ENCODE measurements around the gene MOB3A. TPM values are rescaled to one million over a fixed set of nuclear protein-coding genes. Genes with fewer than 3 reads are reported as not detected.

MOB3A gene
- total RNA-seq, 1 donor from 2014 or later = 45.5 TPM

- Mint-ChIP-seq H3K9me3 (ENCODE audit: low read depth) (no peaks in the 10 kb centered on the region), H3K27ac (ENCODE audit: unreplicated experiment) (no peak overlapping the region), H3K27me3 (ENCODE audit: low read depth) (no peaks in the 10 kb centered on the region), H3K4me1 (ENCODE audit: low read depth) (peaks cover 34% of the 10 kb centered on the region), H3K36me3 (ENCODE audit: low read depth) (peaks cover 3% of the 10 kb centered on the region), H3K4me3 (ENCODE audit: unreplicated experiment) (no peak overlapping the region)
- no peak for TF ChIP-seq CTCF (IDR thresholded peaks at IDR 0.05)
- peak; percentile 86 for DNase-seq (ENCODE audit: low spot score)
Observed at GRCh38 chr19:2046046-2046907, 49.8 kb downstream of the MOB3A start.

- Mint-ChIP-seq H3K4me3 (ENCODE audit: unreplicated experiment) (no peak overlapping the region), H3K27me3 (ENCODE audit: low read depth) (no peaks in the 10 kb centered on the region), H3K4me1 (ENCODE audit: low read depth) (peaks cover 34% of the 10 kb centered on the region), H3K9me3 (ENCODE audit: low read depth) (no peaks in the 10 kb centered on the region), H3K27ac (ENCODE audit: unreplicated experiment) (no peak overlapping the region), H3K36me3 (ENCODE audit: low read depth) (peaks cover 5% of the 10 kb centered on the region)
- TF ChIP-seq CTCF (IDR thresholded peaks at IDR 0.05) = no peak
- DNase-seq (ENCODE audit: low spot score) = peak; percentile 88
Observed at GRCh38 chr19:2045501-2046045, 50.6 kb downstream of the MOB3A start.

DNA sequence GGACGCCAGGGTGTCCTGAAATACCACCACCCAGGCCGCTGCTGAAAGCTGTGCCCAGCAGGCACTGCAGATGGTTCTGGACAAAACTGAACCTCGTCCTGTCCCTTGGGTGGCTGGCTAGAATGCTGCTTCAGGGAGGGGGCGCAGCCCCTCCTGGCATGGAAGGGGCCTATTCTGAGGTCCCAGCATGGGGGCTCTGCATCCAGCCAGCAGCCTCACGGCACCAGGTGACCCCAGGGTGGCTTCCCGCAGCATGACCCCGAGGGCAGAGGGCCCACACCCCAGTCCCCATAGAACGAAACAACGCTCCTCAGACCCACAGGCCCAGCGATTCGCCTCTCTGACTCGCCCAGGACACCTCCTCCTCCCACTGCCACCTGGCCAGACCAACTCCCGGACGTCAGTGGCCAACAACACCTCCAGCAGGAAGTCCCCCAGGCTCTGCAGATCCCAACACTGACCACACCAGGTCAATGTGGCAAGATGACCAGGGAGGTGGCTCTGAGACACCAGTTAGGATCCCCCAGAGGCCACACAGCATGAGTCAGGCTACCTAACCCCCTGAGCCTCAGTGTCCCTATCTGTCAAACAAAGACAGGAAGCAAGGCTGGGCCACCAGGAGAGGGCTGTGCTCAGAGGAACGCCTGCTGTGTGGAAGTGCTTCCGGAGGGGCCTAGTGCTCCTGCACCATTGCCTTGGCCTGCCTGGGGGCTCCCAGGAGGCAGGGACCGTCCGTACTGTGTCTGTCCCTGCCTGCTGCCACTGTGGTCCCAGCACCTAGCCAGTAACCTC lies 51.2 kb downstream of the MOB3A start:
- H3K4me3 Mint-ChIP-seq (ENCODE audit: unreplicated experiment) = no peak overlapping the region
- H3K36me3 Mint-ChIP-seq (ENCODE audit: low read depth) = peaks cover 6% of the 10 kb centered on the region
- no peak for TF ChIP-seq CTCF (IDR thresholded peaks at IDR 0.05)
- peaks cover 33% of the 10 kb centered on the region for H3K4me1 Mint-ChIP-seq (ENCODE audit: low read depth)
- H3K27ac Mint-ChIP-seq (ENCODE audit: unreplicated experiment) = no peak overlapping the region
- no peak for DNase-seq (ENCODE audit: low spot score)
- H3K27me3 Mint-ChIP-seq (ENCODE audit: low read depth) = no peaks in the 10 kb centered on the region
- no peaks in the 10 kb centered on the region for H3K9me3 Mint-ChIP-seq (ENCODE audit: low read depth)

GRCh38 chr19:2043961-2044708 lies 52.0 kb downstream of the MOB3A start:
- Mint-ChIP-seq H3K36me3 (ENCODE audit: low read depth) (peaks cover 9% of the 10 kb centered on the region), H3K4me3 (ENCODE audit: unreplicated experiment) (no peak overlapping the region), H3K27ac (ENCODE audit: unreplicated experiment) (no peak overlapping the region), H3K4me1 (ENCODE audit: low read depth) (peaks cover 25% of the 10 kb centered on the region), H3K9me3 (ENCODE audit: low read depth) (no peaks in the 10 kb centered on the region), H3K27me3 (ENCODE audit: low read depth) (no peaks in the 10 kb centered on the region)
- TF ChIP-seq CTCF (IDR thresholded peaks at IDR 0.05) = no peak
- DNase-seq (ENCODE audit: low spot score) = peak; percentile 83
